ENCODE measurements around the gene PRPF4. TPM values are rescaled to one million over a fixed set of nuclear protein-coding genes. Genes with fewer than 3 reads are reported as not detected.

Gene PRPF4
- total and polyA plus RNA-seq, 9 of the 15 experiments (the other 6 are each of a cell fraction or from before 2014, with no cell fraction given) = 25.8 to 66.0 (median 39.8) TPM

- no peak for TF ChIP-seq ESRRB (CRISPR knock-in tag; IDR thresholded peaks at IDR 0.05; ENCODE audit: borderline replicate concordance)
- TF ChIP-seq ZC3H11A (IDR thresholded peaks at IDR 0.05; ENCODE audit: low read depth, low read length) = no peak
- TF ChIP-seq ZNF766 (CRISPR knock-in tag; conservative IDR thresholded peaks at IDR 0.05) = 0 out of 2 replicates have a peak, but pooled peaks have one; percentile 52
- TF ChIP-seq TAF1 (IDR thresholded peaks at IDR 0.05; ENCODE audit: control insufficient read depth, extremely low read depth, insufficient read depth, low read length, severe bottlenecking) = no peak
- no peak; the same call in 1 of the 2 replicates for TF ChIP-seq TCF7 (IDR thresholded peaks at IDR 0.05; ENCODE audit: borderline replicate concordance)
- TF ChIP-seq RBFOX2 (IDR thresholded peaks at IDR 0.05; ENCODE audit: low read depth, low read length) = no peak
- no peak for TF ChIP-seq EWSR1 (IDR thresholded peaks at IDR 0.05; ENCODE audit: borderline replicate concordance, low read depth, partially characterized antibody)
- no peak for TF ChIP-seq SMARCA5 (IDR thresholded peaks at IDR 0.05)
- TF ChIP-seq ZNF785 (CRISPR knock-in tag; IDR thresholded peaks at IDR 0.05) = no peak
- no peak for TF ChIP-seq POLR2AphosphoS2 (IDR thresholded peaks at IDR 0.05; ENCODE audit: low read length)
- TF ChIP-seq HLTF (IDR thresholded peaks at IDR 0.05) = no peak
- no peak for TF ChIP-seq TCF3 (CRISPR knock-in tag; IDR thresholded peaks at IDR 0.05)
- no peak for TF ChIP-seq ZBTB11 (CRISPR knock-in tag; IDR thresholded peaks at IDR 0.05)
- no peak for TF ChIP-seq PML (IDR thresholded peaks at IDR 0.05; ENCODE audit: low read length)
- TF ChIP-seq CXXC5 (CRISPR knock-in tag; IDR thresholded peaks at IDR 0.05) = 0 out of 2 replicates have a peak, but pooled peaks have one; percentile 8
- TF ChIP-seq ZNF143 (CRISPR knock-in tag; IDR thresholded peaks at IDR 0.05) = no peak
- no peak for TF ChIP-seq HMG20A (CRISPR knock-in tag; conservative IDR thresholded peaks at IDR 0.05)
- no peak for TF ChIP-seq ZNF436 (CRISPR knock-in tag; IDR thresholded peaks at IDR 0.05)
- no peak for TF ChIP-seq HDAC3 (IDR thresholded peaks at IDR 0.05; ENCODE audit: borderline replicate concordance, partially characterized antibody)
- TF ChIP-seq POLR3G (IDR thresholded peaks at IDR 0.05; ENCODE audit: extremely low read depth, insufficient read length, insufficient replicate concordance) = no peak
- TF ChIP-seq CEBPG (CRISPR knock-in tag; IDR thresholded peaks at IDR 0.05) = no peak
- peak in 1 of 2 experiments; percentile 58; a peak in 2 of 4 replicates for TF ChIP-seq CEBPG (tag; conservative IDR thresholded peaks at IDR 0.05 in 1 of 2, IDR thresholded peaks at IDR 0.05 in 1 of 2)
- TF ChIP-seq ZNF395 (CRISPR knock-in tag; IDR thresholded peaks at IDR 0.05) = no peak
These were observed 47.3 kb upstream of the PRPF4 start (continued) for GRCh38 chr9:113228130-113228665.

Measured in K562 (cell line).